ENCODE data around the gene MAGOHB.
"Not testable (repeated sequence)": the region's sequence is repeated elsewhere in the genome, so short reads cannot be mapped to it uniquely, and the experiment has no call there.

The MAGOHB gene

GRCh38 chr12:10611258-10611657 lies 2.2 kb downstream of the MAGOHB start:
- DNase-seq: not testable (repeated sequence)

GRCh38 chr12:10610188-10610587 lies 3.2 kb downstream of the MAGOHB start:
- DNase-seq: no peak

- DNase-seq: no peak
Measured at GRCh38 chr12:10607885-10608458, 5.4 kb downstream of the MAGOHB start.

GRCh38 chr12:10601860-10602259 lies 11.5 kb downstream of the MAGOHB start:
- DNase-seq: no peak

- DNase-seq: no peak
Measured at GRCh38 chr12:10600988-10601387, 12.4 kb downstream of the MAGOHB start.

GRCh38 chr12:10595881-10596280 lies 17.5 kb downstream of the MAGOHB start:
- DNase-seq: no peak

DNA sequence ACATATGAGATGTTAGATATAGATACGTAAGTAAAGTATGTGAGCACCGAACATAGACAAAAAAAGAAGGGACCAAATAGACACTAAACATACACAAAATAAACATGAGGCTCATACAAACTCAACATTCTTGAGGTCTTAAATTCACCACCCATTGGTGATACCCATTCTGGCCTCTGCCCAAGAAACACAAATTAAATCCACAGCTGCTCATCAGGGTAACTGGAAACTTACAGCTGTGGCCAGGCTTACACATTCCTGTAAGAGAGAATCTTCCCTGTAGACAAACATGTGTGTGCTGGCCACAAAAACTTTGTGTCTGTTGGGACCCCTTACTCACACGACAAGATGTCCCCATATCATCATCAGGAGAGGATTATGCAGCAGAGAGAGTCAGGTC lies 22.4 kb downstream of the MAGOHB start:
- no peak for DNase-seq

GRCh38 chr12:10584415-10584814 lies 29.0 kb downstream of the MAGOHB start:
- no peak for DNase-seq

DNA sequence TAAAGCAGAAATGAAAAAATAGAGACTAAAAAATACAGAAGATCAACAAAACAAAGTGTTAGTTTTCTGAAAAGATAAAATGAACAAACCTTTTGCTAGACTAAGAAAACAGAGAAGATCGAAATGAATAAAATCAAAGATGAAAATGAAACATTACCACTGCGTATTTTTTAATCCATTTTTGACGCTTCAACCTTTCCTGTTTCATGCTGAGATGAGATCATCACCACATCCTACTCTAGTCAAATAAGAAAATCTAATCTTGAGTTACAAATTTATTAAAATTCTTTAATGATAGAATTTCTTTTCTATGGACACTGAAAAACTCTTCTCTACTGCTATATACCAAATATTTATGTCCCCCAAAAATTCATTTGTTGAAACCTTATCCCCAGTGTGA lies 30.7 kb downstream of the MAGOHB start:
- no peak for DNase-seq

DNA sequence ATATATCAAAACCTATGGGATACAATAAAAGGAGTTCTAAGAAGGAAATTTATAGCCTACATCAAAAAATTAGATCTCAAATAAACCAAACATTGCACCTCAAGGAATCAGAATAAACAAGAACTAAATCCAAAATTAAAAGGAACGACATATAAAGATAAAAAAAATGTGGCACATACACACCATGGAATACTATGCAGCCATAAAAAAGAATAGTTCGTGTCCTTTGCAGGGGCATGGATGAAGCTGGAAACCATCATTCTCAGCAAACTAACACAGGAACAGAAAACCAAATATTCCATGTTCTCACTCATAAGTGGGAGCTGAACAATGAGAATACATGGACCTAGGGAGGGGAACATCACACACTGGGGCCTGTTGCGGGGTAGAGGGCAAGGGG lies 31.3 kb downstream of the MAGOHB start:
- DNase-seq: not testable (repeated sequence)

- DNase-seq: no peak
Measured at GRCh38 chr12:10574307-10574706, 39.1 kb downstream of the MAGOHB start.

- not testable (repeated sequence) for DNase-seq
Measured at GRCh38 chr12:10572021-10572490, 41.4 kb downstream of the MAGOHB start.

DNA sequence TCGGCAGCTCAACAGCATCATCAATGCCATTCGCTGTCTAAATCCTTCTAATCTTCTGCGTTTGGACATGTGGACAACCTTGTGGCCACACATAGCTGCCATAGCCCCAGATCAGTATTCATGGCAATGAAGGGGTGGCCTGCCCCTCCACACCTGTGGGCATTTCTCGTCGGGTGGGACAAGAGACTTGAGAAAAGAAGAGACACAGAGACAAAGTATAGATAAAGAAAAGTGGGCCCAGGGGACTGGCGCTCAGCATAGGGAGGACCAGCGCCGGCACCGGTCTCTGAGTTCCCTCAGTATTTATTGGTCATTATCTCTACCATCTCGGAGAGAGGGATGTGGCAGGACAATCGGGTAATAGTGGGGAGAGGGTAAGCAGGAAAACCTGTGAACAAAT lies 42.3 kb downstream of the MAGOHB start:
- no peak for DNase-seq

GRCh38 chr12:10567813-10568212 lies 45.6 kb downstream of the MAGOHB start:
- DNase-seq: no peak

GRCh38 chr12:10563966-10564365 lies 49.4 kb downstream of the MAGOHB start:
- DNase-seq: no peak

- no peak for DNase-seq
Measured at GRCh38 chr12:10563002-10563401, 50.4 kb downstream of the MAGOHB start.

DNA sequence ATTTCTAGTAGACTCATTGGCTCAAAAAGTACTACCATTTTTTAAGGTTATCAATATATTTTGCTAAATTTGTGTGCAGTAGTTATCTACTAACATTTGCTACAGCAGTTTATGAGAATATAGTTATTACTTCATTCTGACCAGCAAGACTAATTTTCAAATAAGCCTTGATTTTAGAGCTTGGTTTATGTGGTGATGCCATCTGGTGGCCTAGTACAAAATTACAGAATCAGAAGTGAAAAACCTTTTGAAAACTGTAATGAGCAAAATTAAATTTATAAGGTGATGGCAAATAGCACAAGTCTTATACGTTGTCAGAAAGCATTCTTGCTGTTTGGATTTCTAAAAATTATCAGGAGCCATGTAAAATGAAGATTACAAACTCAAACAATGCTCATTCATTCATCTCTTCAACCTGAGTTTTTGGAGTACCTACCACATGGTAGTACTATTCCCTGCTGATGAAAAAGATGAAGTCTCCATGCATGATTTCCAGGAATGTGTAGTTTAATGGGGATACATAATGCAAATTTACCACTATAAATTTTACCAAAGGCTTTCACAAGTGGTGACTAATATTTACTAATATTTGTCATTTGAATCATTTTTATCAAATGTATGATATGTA lies 51.0 kb downstream of the MAGOHB start:
- peak; percentile 36 for DNase-seq

GRCh38 chr12:10559244-10559643 lies 54.2 kb downstream of the MAGOHB start:
- no peak for DNase-seq

- no peak for DNase-seq
Measured at GRCh38 chr12:10558789-10559188, 54.6 kb downstream of the MAGOHB start.

DNA sequence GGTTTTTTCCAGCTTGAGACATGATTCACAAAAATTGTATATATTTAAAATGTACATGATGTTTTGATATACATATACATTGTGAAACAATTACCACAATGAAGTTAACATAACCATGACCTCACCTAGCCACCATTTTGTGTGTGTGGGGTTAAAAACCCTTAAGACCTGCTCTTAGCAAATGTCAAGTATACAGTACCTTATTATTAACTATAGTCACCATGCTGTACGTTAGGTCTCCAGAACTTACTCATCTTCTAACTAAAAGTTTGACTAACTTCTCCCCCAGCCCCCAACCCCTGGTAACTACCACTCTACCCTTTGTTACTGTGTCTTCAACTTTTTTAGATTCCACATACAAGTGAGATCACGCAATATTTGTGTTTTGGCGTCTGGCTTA lies 55.1 kb downstream of the MAGOHB start:
- DNase-seq: no peak

- peak; percentile 37 for DNase-seq
Measured at GRCh38 chr12:10557766-10558165, 55.6 kb downstream of the MAGOHB start.

DNA sequence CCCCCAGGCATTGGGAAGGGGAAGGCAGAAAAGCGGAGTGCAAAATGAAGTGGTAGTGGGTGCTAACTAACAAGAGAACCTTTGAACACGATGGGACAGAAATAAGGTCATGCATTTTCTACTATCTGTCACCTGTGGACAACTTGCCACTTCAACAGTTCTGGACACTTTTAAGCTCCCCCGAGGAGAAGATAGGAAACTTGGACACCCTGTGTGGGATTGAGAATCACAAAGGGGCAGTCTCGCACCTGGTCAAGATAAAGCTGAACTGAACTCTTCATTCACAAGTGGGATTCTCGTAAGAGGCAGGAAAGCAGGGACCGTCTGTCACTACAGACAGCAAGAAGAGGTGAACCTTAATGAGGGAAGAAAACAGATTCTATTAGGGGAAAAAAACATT lies 56.1 kb downstream of the MAGOHB start:
- DNase-seq: no peak

DNA sequence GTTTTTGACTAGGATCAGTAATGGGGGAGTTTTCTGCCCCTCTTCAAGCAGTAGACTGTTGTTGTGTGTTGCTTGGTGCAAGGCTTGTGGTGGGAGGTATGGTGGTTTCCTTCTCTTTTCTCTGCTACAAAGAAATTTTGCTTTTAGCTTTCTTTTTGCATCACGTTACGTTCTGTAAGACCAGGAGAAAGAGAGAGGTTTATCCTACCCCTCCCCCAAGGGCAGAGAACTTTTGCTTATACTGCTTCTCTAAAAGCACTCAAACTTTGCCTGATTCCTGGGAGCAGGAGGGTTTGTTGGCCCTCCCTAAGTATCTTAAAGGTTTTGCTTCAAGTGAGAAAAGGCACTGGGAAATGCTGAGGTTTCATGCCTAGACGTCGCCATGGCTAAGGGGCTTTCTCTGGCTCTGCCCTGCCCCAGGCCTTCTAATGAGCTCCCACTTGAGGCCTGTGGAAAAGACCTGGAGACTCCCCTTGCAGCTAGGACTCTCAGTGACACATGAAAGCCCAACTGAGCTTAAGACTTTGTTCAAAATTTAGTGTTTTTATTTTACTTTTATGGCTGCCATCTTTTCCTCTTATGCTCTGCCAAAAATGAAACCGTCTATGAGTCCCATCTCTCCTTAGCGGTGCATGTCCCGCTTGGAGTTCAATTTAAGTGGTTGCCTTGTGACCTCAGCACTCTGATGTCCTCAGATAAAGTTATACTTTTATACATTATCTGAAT lies 58.5 kb downstream of the MAGOHB start:
- DNase-seq: no peak

DNA sequence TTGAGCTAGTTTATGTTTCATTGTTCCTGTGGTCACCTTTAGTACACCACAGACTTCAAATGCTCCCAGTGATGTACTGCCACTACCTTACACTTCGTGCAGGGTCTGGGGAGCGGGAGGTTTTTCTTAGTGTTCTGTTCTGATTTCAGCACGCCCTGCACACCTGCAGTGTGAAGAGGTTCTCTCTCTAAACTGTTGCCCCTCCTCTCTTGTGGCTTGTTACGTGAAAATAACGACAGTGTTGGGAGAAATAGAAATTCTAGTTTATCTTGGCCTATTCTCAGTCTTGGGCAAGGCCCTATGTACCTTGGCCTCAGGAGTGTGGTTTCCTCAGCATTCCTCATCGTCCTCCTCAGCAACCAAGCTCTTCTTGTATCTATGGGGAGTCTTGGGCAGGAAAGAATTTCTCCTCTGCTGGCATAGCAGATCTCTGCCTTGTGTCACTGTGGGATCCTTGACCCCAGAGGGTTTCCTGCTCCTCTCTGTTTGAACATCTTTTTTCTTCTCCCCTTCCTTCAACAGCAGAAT lies 59.1 kb downstream of the MAGOHB start:
- DNase-seq: no peak
